Esophagus squamous epithelium (tissue), 4 donors: ENCODE results near the gene MAGEA4.

Experiments used
- POLR2A ChIP-seq, 4 donors: fragments of 450-650 bp; IDR thresholded peaks; one replicate each; pipeline ENCODE4 v1.6.1; 2017; ENCODE audit warnings: antibody characterized with exemption in 4 of 4, mild to moderate bottlenecking in 4 of 4, moderate library complexity in 3 of 4
- TF ChIP-seq, protein P1 (sequence below), 6 experiments: fragments of 450-650 bp in 4 of 6; fragments of 200-600 bp in 2 of 6; sonication (generic) in 2 of 6; IDR thresholded peaks; one replicate each; pipeline ENCODE4 v1.5.1; 2016 to 2019; ENCODE audit warnings: antibody characterized with exemption in 6 of 6, mild to moderate bottlenecking in 4 of 6, moderate library complexity in 4 of 6

DNA sequence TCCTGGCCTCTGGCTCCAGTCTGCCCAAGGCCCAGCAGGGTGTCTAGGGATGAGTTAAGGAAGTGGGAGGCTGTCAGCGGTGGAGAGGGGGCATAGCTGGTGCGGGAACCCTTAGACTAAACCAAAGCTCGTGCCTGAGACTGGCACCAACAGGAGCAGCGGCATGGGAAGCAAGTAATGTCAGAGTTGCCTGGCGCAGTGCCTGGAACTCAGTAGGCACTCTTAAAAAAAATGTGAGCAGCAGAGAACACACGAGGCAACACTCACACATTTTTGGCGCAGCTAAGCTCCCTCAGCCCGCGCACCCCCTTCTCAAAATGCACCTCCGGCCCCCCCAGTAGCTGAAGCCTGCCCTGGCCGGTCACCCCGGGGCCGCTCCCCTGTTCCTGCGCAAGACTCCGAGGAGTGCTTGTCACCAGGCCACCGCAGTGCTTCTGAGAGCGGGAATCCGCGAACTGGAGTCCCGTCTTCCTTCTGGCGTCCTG is 61.2 kb downstream of the MAGEA4 start:
- TF ChIP-seq POLR2A (IDR thresholded peaks at IDR 0.05): no peak
- TF ChIP-seq, protein P1, sequence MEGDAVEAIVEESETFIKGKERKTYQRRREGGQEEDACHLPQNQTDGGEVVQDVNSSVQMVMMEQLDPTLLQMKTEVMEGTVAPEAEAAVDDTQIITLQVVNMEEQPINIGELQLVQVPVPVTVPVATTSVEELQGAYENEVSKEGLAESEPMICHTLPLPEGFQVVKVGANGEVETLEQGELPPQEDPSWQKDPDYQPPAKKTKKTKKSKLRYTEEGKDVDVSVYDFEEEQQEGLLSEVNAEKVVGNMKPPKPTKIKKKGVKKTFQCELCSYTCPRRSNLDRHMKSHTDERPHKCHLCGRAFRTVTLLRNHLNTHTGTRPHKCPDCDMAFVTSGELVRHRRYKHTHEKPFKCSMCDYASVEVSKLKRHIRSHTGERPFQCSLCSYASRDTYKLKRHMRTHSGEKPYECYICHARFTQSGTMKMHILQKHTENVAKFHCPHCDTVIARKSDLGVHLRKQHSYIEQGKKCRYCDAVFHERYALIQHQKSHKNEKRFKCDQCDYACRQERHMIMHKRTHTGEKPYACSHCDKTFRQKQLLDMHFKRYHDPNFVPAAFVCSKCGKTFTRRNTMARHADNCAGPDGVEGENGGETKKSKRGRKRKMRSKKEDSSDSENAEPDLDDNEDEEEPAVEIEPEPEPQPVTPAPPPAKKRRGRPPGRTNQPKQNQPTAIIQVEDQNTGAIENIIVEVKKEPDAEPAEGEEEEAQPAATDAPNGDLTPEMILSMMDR (IDR thresholded peaks at IDR 0.05): no peak
